Right ventricle myocardium superior (tissue), 1 donor: Measurements from ENCODE around the gene CHRNA1. TPM values are rescaled to one million over a fixed set of nuclear protein-coding genes. Genes with fewer than 3 reads are reported as not detected.
A peak's percentile ranks its signal among the peaks of the same experiment; 100 is the strongest.
"Not testable (repeated sequence)": the region's sequence is repeated elsewhere in the genome, so short reads cannot be mapped to it uniquely, and the experiment has no call there.

Source experiments
- ATAC-seq: fragments of 200-7000 bp; cut with Tn5 transposase; one replicate; pipeline ENCODE4 v1.9.1; 2020; ENCODE audit warnings: mild to moderate bottlenecking; ENCODE audit not compliant: poor library complexity
- DNase-seq: peaks from one replicate; pipeline ENCODE4 v3.0.0-alpha.2; 2020
- intact Hi-C: fragments of 100-400 bp; cut with DNase I; formaldehyde crosslinking; loops from one replicate; pipeline ENCODE4 v1.11.2; 2022
- total RNA-seq: library from RNA; stranded (reverse); fragmentation: NEBNext Ultra II Directional; extraction: Animal tissue kit (Norgen Biotek cat#: 25700); gene quantifications from one replicate; pipeline ENCODE4 v1.2.1, GENCODE V29; 2021
- donor health status: DM: no; HTN: yes; CAD: no; lungs with severe emphysema.

The CHRNA1 gene
- total RNA-seq, 1 donor from 2014 or later: not detected

GRCh38 chr2:174729797-174730697 is 34.2 kb downstream of the CHRNA1 start:
- DNase-seq: no peak

GRCh38 chr2:174728096-174728495 is 36.2 kb downstream of the CHRNA1 start:
- intact Hi-C loops: no loop called here

More at GRCh38 chr2:174729797-174730697, 34.2 kb downstream of the CHRNA1 start:
- intact Hi-C loops: no loop called here
- ATAC-seq: peak; percentile 61

GRCh38 chr2:174726212-174726611 is 38.1 kb downstream of the CHRNA1 start:
- ATAC-seq (no peak), DNase-seq (no peak)
- intact Hi-C loops: no loop called here

More at GRCh38 chr2:174728096-174728495, 36.2 kb downstream of the CHRNA1 start:
- ATAC-seq (no peak), DNase-seq (no peak)

- no peak for ATAC-seq
- DNase-seq: no peak
- intact Hi-C loops: no loop called here
These were observed 41.2 kb downstream of the CHRNA1 start for GRCh38 chr2:174722942-174723592.

GRCh38 chr2:174719016-174719415 is 45.3 kb downstream of the CHRNA1 start:
- DNase-seq (no peak), ATAC-seq (no peak)
- intact Hi-C loops: no loop called here

GRCh38 chr2:174718591-174718990 is 45.7 kb downstream of the CHRNA1 start:
- ATAC-seq: no peak
- no peak for DNase-seq
- intact Hi-C loops: no loop called here

GRCh38 chr2:174717916-174718315 is 46.4 kb downstream of the CHRNA1 start:
- no peak for DNase-seq
- intact Hi-C loops: no loop called here
- ATAC-seq: no peak

- intact Hi-C loops: no loop called here
- DNase-seq (no peak), ATAC-seq (no peak)
These were observed 47.0 kb downstream of the CHRNA1 start for GRCh38 chr2:174717273-174717672.

GRCh38 chr2:174716785-174717184 is 47.5 kb downstream of the CHRNA1 start:
- no peak for ATAC-seq

GRCh38 chr2:174713686-174714085 is 50.6 kb downstream of the CHRNA1 start:
- no peak for DNase-seq
- no peak for ATAC-seq
- intact Hi-C loops: no loop called here

More at GRCh38 chr2:174716785-174717184, 47.5 kb downstream of the CHRNA1 start:
- intact Hi-C loops: no loop called here
- no peak for DNase-seq

- no peak for ATAC-seq
These were observed 53.1 kb downstream of the CHRNA1 start for GRCh38 chr2:174711206-174711605.

GRCh38 chr2:174709416-174710004 is 54.8 kb downstream of the CHRNA1 start:
- DNase-seq, intact Hi-C loops, ATAC-seq: not testable (repeated sequence)

More at GRCh38 chr2:174711206-174711605, 53.1 kb downstream of the CHRNA1 start:
- DNase-seq: no peak
- intact Hi-C loops: no loop called here

- ATAC-seq (no peak), DNase-seq (no peak)
- intact Hi-C loops: no loop called here
These were observed 55.6 kb downstream of the CHRNA1 start for GRCh38 chr2:174708713-174709112.

- ATAC-seq: no peak
These were observed 59.0 kb downstream of the CHRNA1 start for GRCh38 chr2:174705321-174705720.

GRCh38 chr2:174704642-174705041 is 59.6 kb downstream of the CHRNA1 start:
- intact Hi-C loops: no loop called here
- ATAC-seq (no peak), DNase-seq (no peak)

More at GRCh38 chr2:174705321-174705720, 59.0 kb downstream of the CHRNA1 start:
- no peak for DNase-seq
- intact Hi-C loops: no loop called here

GRCh38 chr2:174704061-174704460 is 60.2 kb downstream of the CHRNA1 start:
- intact Hi-C loops: no loop called here
- no peak for DNase-seq
- no peak for ATAC-seq

- intact Hi-C loops: no loop called here
These were observed 60.8 kb downstream of the CHRNA1 start for GRCh38 chr2:174703430-174703829.

GRCh38 chr2:174702541-174702940 is 61.7 kb downstream of the CHRNA1 start:
- DNase-seq (no peak), ATAC-seq (no peak)
- intact Hi-C loops: no loop called here

More at GRCh38 chr2:174703430-174703829, 60.8 kb downstream of the CHRNA1 start:
- ATAC-seq (no peak), DNase-seq (no peak)

- DNase-seq (no peak), ATAC-seq (peak; percentile 61)
- intact Hi-C loops: no loop called here
These were observed 64.1 kb downstream of the CHRNA1 start for GRCh38 chr2:174699993-174700766.
